Activated B cell treated with CpG ODN at 0.5 μM for 24 hours (primary cell): ENCODE data around the gene NDUFB10. TPM values are rescaled to one million over a fixed set of nuclear protein-coding genes. Genes with fewer than 3 reads are reported as not detected.
"Not testable (repeated sequence)": the region's sequence is repeated elsewhere in the genome, so short reads cannot be mapped to it uniquely, and the experiment has no call there.

Source experiments
- ATAC-seq: fragments of 200-7000 bp; cut with Tn5 transposase; one replicate; pipeline ENCODE4 v1.10.0; 2021; ENCODE audit warnings: low read depth, mild to moderate bottlenecking, moderate library complexity
- CTCF ChIA-PET: fragments of 350-600 bp; sonication (Branson Sonifier 250); formaldehyde crosslinking; loops from one replicate; lab custom pipeline; 2021; ENCODE audit warnings: antibody characterized with exemption; lab: Charles Lee
- POLR2A ChIA-PET: fragments of 350-600 bp; sonication (Branson Sonifier 250); formaldehyde crosslinking; loops from one replicate; lab custom pipeline; 2021; ENCODE audit warnings: antibody characterized with exemption; lab: Charles Lee
- DNase-seq: peaks from one replicate; pipeline ENCODE4 v3.0.0; 2022
- H3K27ac Mint-ChIP-seq: one replicate; pipeline ENCODE4 v1.8.0; 2020; ENCODE audit warnings: mixed read lengths
- H3K27me3 Mint-ChIP-seq: one replicate; pipeline ENCODE4 v1.8.0; 2021; ENCODE audit warnings: mixed read lengths
- H3K36me3 Mint-ChIP-seq: one replicate; pipeline ENCODE4 v1.8.0; 2021; ENCODE audit warnings: low read depth, mixed read lengths
- H3K4me1 Mint-ChIP-seq: one replicate; pipeline ENCODE4 v1.8.0; 2021; ENCODE audit warnings: mixed read lengths
- H3K4me3 Mint-ChIP-seq: one replicate; pipeline ENCODE4 v1.8.0; 2020; ENCODE audit warnings: mild to moderate bottlenecking, mixed read lengths
- H3K9me3 Mint-ChIP-seq: one replicate; pipeline ENCODE4 v1.8.0; 2020; ENCODE audit warnings: mixed read lengths
- intact Hi-C: fragments of 100-400 bp; cut with micrococcal nuclease; formaldehyde crosslinking; loops from one replicate; pipeline ENCODE4 v1.15.1; 2024
- total RNA-seq: library from RNA; stranded (reverse); gene quantifications from 2 replicates; pipeline ENCODE4 v1.2.3, GENCODE V29; 2022
- TF ChIP-seq, protein P1 (sequence below): fragments of 200-600 bp; IDR thresholded peaks from one replicate; pipeline ENCODE4 v1.8.0; 2022; ENCODE audit warnings: antibody characterized with exemption, mild to moderate bottlenecking

NDUFB10 gene
- total RNA-seq, 1 donor from 2014 or later: 77.4 TPM

DNA sequence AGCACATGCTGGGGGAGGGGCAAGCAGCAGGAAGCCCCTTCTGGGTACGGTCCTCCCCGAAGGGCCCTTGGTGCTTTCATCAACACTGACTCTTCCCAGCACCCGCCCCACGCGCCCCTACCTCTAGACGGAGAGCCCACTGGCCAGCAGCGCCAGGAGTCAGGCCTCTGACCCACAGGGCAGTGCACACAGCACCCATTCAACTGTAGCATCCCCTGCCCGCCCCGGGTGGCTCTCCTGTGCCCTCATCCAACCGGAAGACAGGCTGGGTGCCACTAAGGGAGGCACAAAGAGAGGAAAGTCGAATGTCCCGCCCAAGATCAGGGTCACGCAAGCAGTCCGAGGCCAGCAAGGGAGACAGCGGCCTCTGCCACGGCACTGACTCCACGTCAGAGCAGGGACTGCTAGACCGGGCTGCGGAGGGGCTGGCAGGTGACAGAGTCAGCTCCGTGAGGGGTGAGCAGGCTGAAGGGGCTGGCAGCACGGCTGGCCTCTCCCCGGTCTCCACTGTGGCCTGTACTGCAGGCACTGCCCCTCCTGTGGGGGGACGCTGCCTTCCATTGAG lies 26.2 kb upstream of the NDUFB10 start:
- TF ChIP-seq, protein P1, sequence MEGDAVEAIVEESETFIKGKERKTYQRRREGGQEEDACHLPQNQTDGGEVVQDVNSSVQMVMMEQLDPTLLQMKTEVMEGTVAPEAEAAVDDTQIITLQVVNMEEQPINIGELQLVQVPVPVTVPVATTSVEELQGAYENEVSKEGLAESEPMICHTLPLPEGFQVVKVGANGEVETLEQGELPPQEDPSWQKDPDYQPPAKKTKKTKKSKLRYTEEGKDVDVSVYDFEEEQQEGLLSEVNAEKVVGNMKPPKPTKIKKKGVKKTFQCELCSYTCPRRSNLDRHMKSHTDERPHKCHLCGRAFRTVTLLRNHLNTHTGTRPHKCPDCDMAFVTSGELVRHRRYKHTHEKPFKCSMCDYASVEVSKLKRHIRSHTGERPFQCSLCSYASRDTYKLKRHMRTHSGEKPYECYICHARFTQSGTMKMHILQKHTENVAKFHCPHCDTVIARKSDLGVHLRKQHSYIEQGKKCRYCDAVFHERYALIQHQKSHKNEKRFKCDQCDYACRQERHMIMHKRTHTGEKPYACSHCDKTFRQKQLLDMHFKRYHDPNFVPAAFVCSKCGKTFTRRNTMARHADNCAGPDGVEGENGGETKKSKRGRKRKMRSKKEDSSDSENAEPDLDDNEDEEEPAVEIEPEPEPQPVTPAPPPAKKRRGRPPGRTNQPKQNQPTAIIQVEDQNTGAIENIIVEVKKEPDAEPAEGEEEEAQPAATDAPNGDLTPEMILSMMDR: no peak
- Mint-ChIP-seq H3K4me1 (peaks cover 2% of the 10 kb centered on the region), H3K27me3 (no peaks in the 10 kb centered on the region), H3K4me3 (no peak overlapping the region), H3K27ac (no peak overlapping the region), H3K36me3 (peaks cover 8% of the 10 kb centered on the region), H3K9me3 (no peaks in the 10 kb centered on the region)
- ATAC-seq: no peak
- DNase-seq: no peak
- intact Hi-C loops: no loop called here
- POLR2A ChIA-PET: no interaction called here
- CTCF ChIA-PET: no interaction called here

DNA sequence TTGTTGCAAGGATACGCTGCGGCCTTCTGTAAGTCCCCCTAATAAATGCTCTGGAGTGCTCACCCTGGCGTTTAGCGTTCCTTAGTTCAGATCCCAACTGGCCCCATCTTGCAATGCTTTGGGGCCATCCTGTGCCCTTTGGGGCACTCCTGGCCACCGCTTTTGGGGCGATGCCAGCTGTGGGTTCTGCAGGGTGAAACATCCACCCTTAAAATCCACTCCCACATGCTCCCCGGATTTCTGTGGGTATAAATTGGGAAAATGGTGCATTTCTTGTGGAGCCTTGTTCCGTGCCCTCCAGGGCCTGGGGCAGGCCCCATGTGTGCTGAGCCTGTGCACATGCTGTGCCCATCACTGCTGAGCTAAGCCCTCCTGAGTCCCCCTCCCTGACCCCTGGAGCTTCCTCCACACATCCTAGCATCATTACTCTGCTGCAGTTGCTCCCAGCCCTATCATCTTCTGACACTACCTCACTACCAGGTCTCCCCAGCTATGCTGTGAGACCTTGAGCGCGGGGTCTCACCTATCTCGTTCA lies 22.3 kb upstream of the NDUFB10 start:
- ChIA-PET CTCF (no interaction called here), POLR2A (no interaction called here)
- no peaks in the 10 kb centered on the region for H3K27me3 Mint-ChIP-seq
- DNase-seq (no peak), ATAC-seq (no peak)
- no peaks in the 10 kb centered on the region for H3K9me3 Mint-ChIP-seq
- H3K36me3 Mint-ChIP-seq: peaks cover 21% of the 10 kb centered on the region
- intact Hi-C loops: no loop called here
- H3K4me3 Mint-ChIP-seq: no peak overlapping the region
- TF ChIP-seq, protein P1: no peak
- H3K27ac Mint-ChIP-seq: no peak overlapping the region
- peaks cover 13% of the 10 kb centered on the region for H3K4me1 Mint-ChIP-seq

DNA sequence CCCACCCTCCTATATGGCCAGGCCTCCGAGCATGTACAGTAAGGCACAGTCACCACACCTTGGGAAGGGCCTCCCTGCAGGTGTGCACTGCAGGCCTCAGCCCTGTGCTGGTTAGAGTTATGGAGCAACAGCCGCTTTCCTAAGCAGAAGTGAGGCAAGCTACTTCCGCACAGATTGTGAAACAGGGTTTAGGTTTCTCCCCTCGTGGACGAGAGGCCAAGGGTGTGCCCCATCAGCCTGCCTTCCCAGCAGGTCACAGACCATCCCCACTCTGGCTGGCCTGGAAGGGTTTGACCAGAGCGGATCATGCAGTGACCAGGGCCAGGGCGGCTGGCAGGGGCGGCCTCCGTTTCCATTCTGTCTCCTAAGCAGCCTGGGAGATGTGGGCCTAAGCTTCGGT lies 21.0 kb upstream of the NDUFB10 start:
- Mint-ChIP-seq H3K4me3 (no peak overlapping the region), H3K36me3 (peaks cover 21% of the 10 kb centered on the region), H3K27ac (no peak overlapping the region), H3K27me3 (no peaks in the 10 kb centered on the region), H3K9me3 (no peaks in the 10 kb centered on the region), H3K4me1 (peaks cover 25% of the 10 kb centered on the region)
- ChIA-PET POLR2A (no interaction called here), CTCF (no interaction called here)
- DNase-seq: no peak
- intact Hi-C loops: no loop called here
- ATAC-seq: no peak
- TF ChIP-seq, protein P1: no peak

GRCh38 chr16:1938910-1939309 lies 20.4 kb upstream of the NDUFB10 start:
- intact Hi-C loops: no loop called here
- H3K4me1 Mint-ChIP-seq: peaks cover 30% of the 10 kb centered on the region
- ATAC-seq (no peak), DNase-seq (no peak)
- ChIA-PET CTCF (no interaction called here), POLR2A (no interaction called here)
- H3K27me3 Mint-ChIP-seq: no peaks in the 10 kb centered on the region
- no peak overlapping the region for H3K4me3 Mint-ChIP-seq
- peaks cover 21% of the 10 kb centered on the region for H3K36me3 Mint-ChIP-seq
- no peak overlapping the region for H3K27ac Mint-ChIP-seq
- H3K9me3 Mint-ChIP-seq: no peaks in the 10 kb centered on the region
- TF ChIP-seq, protein P1: no peak

DNA sequence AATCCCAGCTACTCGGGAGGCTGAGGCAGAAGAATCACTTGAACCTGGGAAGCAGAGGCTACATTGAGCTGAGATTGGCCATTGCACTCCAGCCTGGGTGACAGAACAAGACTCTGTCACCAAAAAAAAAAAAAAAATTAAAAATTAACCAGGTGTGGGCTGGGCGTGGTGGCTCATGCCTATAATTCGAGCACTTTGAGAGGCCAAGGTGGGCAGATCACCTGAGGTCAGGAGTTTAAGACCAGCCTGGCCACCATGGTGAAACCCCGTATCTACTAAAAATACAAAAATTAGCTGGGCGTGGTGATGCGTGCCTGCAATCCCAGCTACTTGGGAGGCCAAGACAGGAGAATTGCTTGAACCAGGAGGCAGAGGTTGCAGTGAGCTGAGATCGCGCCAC lies 19.5 kb upstream of the NDUFB10 start:
- intact Hi-C loops, H3K9me3 Mint-ChIP-seq, ATAC-seq, H3K4me3 Mint-ChIP-seq, H3K27ac Mint-ChIP-seq, H3K27me3 Mint-ChIP-seq, DNase-seq, CTCF ChIA-PET: not testable (repeated sequence)
- POLR2A ChIA-PET: interaction anchor here (0.6 to 1.9 kb wide), 3 partner anchors 9 to 215 kb away, joined by 6 to 9 read pairs (median 7); partner anchors contain the start of genes FAHD1 and TRAF7
- H3K36me3 Mint-ChIP-seq: peaks cover 21% of the 10 kb centered on the region
- peaks cover 30% of the 10 kb centered on the region for H3K4me1 Mint-ChIP-seq
